Measurements from ENCODE around the gene ACMSD.

The ACMSD gene

DNA sequence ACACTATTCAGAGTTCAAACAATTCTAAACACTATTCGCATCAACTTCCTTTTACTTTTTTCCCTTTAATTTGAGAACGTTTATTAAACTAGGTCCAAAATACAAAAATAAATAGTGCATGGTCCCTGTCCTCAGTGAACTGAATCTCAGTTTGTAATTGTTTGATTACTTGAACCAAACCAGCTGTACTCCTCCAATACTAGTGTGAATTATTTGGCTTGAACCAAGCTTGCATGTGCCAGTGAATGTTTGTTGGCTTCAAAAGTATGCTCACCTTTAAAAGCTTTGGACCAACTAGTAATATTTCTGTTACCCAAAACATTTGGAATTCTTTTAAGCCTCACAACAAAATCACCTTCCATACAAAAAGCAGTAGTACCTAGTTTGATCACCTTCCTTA, 95.7 kb downstream of the ACMSD start:
- Histone ChIP-seq H3K9me3 (ENCODE audit: control insufficient read depth in 2 of 2, low read length in 2 of 2) (no peaks in the 10 kb centered on the region), H3K4me3 (ENCODE audit: low read length in 2 of 2) (no peak overlapping the region), H3K27me3 (ENCODE audit: control insufficient read depth in 2 of 2, insufficient read depth in 2 of 2, low read length in 2 of 2) (no peaks in the 10 kb centered on the region), H3K36me3 (ENCODE audit: control insufficient read depth in 2 of 2, insufficient read depth in 2 of 2, low read length in 2 of 2) (peaks cover 11 to 24% of the 10 kb centered on the region in 2 donors), H3K27ac (ENCODE audit: low read depth in 2 of 2, low read length in 2 of 2) (no peak overlapping the region), H3K9ac (ENCODE audit: low read depth in 1 of 2, low read length in 2 of 2) (no peak overlapping the region), H3K4me1 (ENCODE audit: control insufficient read depth in 2 of 2, insufficient read depth in 2 of 2, low read length in 2 of 2) (peaks cover 2 to 9% of the 10 kb centered on the region in 2 donors)

DNA sequence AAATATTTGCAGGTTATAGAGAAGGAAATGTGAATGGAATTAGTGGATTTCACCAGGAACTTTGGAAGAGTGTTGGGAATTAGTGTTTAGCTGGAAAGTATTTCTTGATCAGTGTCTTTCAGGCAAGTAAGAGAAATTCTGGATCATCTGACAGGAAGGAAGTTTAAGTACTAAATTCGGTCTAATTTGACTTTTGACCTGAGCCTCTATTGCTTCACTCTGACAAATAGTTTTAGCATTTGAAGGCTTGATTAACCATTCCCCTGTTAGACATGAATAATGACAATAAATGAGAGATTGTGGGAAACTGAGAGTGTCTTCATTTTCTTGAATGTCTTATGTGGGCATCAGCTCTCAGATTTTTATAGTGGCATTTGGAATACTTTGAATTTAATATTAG, 96.2 kb downstream of the ACMSD start:
- Histone ChIP-seq H3K27ac (ENCODE audit: low read depth in 2 of 2, low read length in 2 of 2) (no peak overlapping the region), H3K4me3 (ENCODE audit: low read length in 2 of 2) (no peak overlapping the region), H3K9ac (ENCODE audit: low read depth in 1 of 2, low read length in 2 of 2) (no peak overlapping the region), H3K36me3 (ENCODE audit: control insufficient read depth in 2 of 2, insufficient read depth in 2 of 2, low read length in 2 of 2) (peaks cover 13 to 26% of the 10 kb centered on the region in 2 donors), H3K9me3 (ENCODE audit: control insufficient read depth in 2 of 2, low read length in 2 of 2) (no peaks in the 10 kb centered on the region), H3K27me3 (ENCODE audit: control insufficient read depth in 2 of 2, insufficient read depth in 2 of 2, low read length in 2 of 2) (no peaks in the 10 kb centered on the region), H3K4me1 (ENCODE audit: control insufficient read depth in 2 of 2, insufficient read depth in 2 of 2, low read length in 2 of 2) (peaks cover 2 to 9% of the 10 kb centered on the region in 2 donors)

DNA sequence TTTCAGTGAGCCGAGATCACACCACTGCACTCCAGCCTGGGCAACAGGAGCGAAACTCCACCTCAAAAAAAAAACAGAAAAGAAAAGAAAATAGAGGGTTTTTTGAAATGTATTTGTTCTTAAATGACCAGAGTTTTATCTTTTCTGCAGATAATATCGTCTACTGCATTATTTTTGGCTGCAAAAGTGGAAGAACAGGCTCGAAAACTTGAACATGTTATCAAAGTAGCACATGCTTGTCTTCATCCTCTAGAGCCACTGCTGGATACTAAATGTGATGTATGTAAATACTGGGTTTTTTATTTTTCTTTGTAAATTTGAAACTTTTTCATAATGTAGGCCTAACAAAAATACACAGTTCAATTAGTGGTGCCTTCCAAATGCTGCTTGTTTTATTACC, 98.3 kb downstream of the ACMSD start:
- Histone ChIP-seq H3K4me1 (ENCODE audit: control insufficient read depth in 2 of 2, insufficient read depth in 2 of 2, low read length in 2 of 2) (peaks cover 2 to 9% of the 10 kb centered on the region in 2 donors), H3K36me3 (ENCODE audit: control insufficient read depth in 2 of 2, insufficient read depth in 2 of 2, low read length in 2 of 2) (peaks cover 27 to 40% of the 10 kb centered on the region in 2 donors), H3K27ac (ENCODE audit: low read depth in 2 of 2, low read length in 2 of 2) (no peak overlapping the region), H3K9me3 (ENCODE audit: control insufficient read depth in 2 of 2, low read length in 2 of 2) (no peaks in the 10 kb centered on the region), H3K27me3 (ENCODE audit: control insufficient read depth in 2 of 2, insufficient read depth in 2 of 2, low read length in 2 of 2) (no peaks in the 10 kb centered on the region), H3K9ac (ENCODE audit: low read depth in 1 of 2, low read length in 2 of 2) (no peak overlapping the region), H3K4me3 (ENCODE audit: low read length in 2 of 2) (no peak overlapping the region)

DNA sequence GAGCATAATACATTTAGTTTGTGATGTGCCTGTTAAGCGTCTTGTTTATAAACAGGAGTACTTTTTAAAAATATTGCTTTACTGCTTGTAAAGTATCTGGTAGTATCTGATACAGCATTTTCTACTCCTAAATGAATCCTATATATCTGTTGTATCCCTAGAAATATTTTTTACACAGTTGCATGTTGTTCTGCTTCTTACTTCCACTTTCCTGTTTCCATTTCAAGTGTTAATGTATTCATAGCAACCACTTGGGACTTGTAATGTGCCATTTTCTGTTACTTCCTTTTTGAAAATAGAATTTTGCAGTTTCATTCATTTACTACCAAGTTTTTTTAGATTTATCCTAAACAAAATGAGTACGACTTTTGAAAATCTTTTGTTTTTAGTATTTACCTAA, 105.1 kb downstream of the ACMSD start:
- Histone ChIP-seq H3K27ac (ENCODE audit: low read depth in 2 of 2, low read length in 2 of 2) (no peak overlapping the region), H3K9me3 (ENCODE audit: control insufficient read depth in 2 of 2, low read length in 2 of 2) (no peaks in the 10 kb centered on the region), H3K27me3 (ENCODE audit: control insufficient read depth in 2 of 2, insufficient read depth in 2 of 2, low read length in 2 of 2) (no peaks in the 10 kb centered on the region), H3K4me3 (ENCODE audit: low read length in 2 of 2) (no peak overlapping the region), H3K4me1 (ENCODE audit: control insufficient read depth in 2 of 2, insufficient read depth in 2 of 2, low read length in 2 of 2) (no peaks in the 10 kb centered on the region), H3K36me3 (ENCODE audit: control insufficient read depth in 2 of 2, insufficient read depth in 2 of 2, low read length in 2 of 2) (peaks cover 40 to 45% of the 10 kb centered on the region in 2 donors), H3K9ac (ENCODE audit: low read depth in 1 of 2, low read length in 2 of 2) (no peak overlapping the region)

DNA sequence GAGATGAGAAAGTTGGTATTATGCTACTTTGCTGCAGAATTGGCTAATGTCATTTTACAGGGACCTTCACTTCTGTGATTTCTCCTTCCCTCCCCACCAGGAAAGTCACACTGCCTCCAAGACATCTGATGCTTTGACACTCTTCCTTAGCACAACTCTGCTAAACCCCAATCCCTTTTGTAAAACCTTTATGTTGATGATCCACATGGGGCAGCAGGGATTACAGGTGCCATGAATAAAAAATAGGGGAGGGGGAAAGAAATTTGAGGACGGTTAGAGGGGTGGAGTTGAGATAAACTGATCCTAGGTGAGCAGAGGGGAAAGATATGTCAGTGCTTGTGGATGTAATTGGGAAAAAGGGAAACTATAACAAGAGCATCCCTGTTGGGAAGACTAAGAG, 106.6 kb downstream of the ACMSD start:
- H3K36me3 ChIP-seq (ENCODE audit: control insufficient read depth in 2 of 2, insufficient read depth in 2 of 2, low read length in 2 of 2): peaks cover 29 to 33% of the 10 kb centered on the region in 2 donors
- no peak overlapping the region for H3K4me3 ChIP-seq (ENCODE audit: low read length in 2 of 2)
- no peaks in the 10 kb centered on the region for H3K9me3 ChIP-seq (ENCODE audit: control insufficient read depth in 2 of 2, low read length in 2 of 2)
- H3K27me3 ChIP-seq (ENCODE audit: control insufficient read depth in 2 of 2, insufficient read depth in 2 of 2, low read length in 2 of 2): no peaks in the 10 kb centered on the region
- H3K4me1 ChIP-seq (ENCODE audit: control insufficient read depth in 2 of 2, insufficient read depth in 2 of 2, low read length in 2 of 2): peaks cover 0 to 2% of the 10 kb centered on the region in 2 donors
- no peak overlapping the region for H3K9ac ChIP-seq (ENCODE audit: low read depth in 1 of 2, low read length in 2 of 2)
- H3K27ac ChIP-seq (ENCODE audit: low read depth in 2 of 2, low read length in 2 of 2): no peak overlapping the region

DNA sequence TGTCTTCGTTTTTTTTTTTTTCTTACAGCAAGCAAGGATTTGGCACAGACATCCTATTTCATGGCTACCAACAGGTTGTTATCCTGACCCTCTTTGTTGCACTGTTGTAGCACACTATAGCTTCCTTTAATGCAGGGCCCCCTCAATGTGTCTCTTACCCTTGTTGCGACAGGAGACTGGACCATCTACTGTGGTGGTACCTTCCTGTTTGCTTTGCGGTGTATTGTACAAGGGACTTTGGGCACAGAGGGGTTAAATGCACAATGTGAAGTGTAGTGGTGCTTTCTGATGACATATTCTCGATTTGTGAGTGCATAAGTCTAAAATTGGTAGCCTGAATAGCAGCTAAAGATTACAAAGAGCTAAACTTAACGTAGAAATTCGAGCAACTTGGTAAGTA, 107.7 kb downstream of the ACMSD start:
- H3K27ac ChIP-seq (ENCODE audit: low read depth in 2 of 2, low read length in 2 of 2): no peak overlapping the region
- H3K36me3 ChIP-seq (ENCODE audit: control insufficient read depth in 2 of 2, insufficient read depth in 2 of 2, low read length in 2 of 2): peaks cover 23 to 24% of the 10 kb centered on the region in 2 donors
- H3K4me3 ChIP-seq (ENCODE audit: low read length in 2 of 2): no peak overlapping the region
- no peak overlapping the region for H3K9ac ChIP-seq (ENCODE audit: low read depth in 1 of 2, low read length in 2 of 2)
- no peaks in the 10 kb centered on the region for H3K27me3 ChIP-seq (ENCODE audit: control insufficient read depth in 2 of 2, insufficient read depth in 2 of 2, low read length in 2 of 2)
- H3K9me3 ChIP-seq (ENCODE audit: control insufficient read depth in 2 of 2, low read length in 2 of 2): no peaks in the 10 kb centered on the region
- H3K4me1 ChIP-seq (ENCODE audit: control insufficient read depth in 2 of 2, insufficient read depth in 2 of 2, low read length in 2 of 2): peaks cover 0 to 8% of the 10 kb centered on the region in 2 donors

DNA sequence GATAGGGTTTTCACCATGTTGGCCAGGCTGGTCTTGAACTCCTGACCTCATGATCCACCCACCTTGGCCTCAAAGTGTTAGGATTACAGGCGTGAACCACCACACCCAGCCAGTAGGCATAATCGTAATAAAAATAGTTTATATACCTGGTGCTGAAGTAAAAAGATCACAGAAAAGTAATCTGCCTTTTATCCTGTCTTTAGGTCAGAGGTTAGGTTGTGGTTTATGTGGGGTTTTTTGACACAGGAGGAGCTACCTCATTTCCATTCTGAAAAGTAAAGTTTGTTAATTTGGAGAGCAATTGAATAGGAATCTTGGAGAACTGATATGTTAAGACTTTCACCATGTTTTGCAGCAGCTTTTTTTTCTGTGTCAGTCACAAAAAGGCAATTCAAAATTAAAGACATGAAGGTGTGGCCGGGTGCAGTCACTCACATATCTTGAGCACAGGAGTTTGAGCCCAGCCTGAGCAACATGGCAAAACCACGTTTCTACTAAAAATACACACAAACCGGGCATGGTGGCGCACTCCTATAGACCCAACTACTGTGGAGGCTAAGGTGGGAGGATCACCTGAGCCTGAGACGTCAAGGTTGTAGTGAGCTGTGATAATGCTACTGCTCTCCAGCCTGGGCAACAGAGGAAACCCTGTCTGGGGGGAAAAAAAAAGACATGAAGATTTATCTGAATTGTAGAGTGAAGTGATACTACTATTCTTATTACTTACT, 111.7 kb downstream of the ACMSD start:
- Histone ChIP-seq H3K36me3 (ENCODE audit: control insufficient read depth in 2 of 2, insufficient read depth in 2 of 2, low read length in 2 of 2) (peaks cover 36 to 42% of the 10 kb centered on the region in 2 donors), H3K9ac (ENCODE audit: low read depth in 1 of 2, low read length in 2 of 2) (no peak overlapping the region), H3K27ac (ENCODE audit: low read depth in 2 of 2, low read length in 2 of 2) (peak overlapping the region; percentile 54 to 57), H3K4me3 (ENCODE audit: low read length in 2 of 2) (no peak overlapping the region), H3K27me3 (ENCODE audit: control insufficient read depth in 2 of 2, insufficient read depth in 2 of 2, low read length in 2 of 2) (no peaks in the 10 kb centered on the region), H3K9me3 (ENCODE audit: control insufficient read depth in 2 of 2, low read length in 2 of 2) (no peaks in the 10 kb centered on the region), H3K4me1 (ENCODE audit: control insufficient read depth in 2 of 2, insufficient read depth in 2 of 2, low read length in 2 of 2) (peaks cover 0 to 9% of the 10 kb centered on the region in 2 donors)

DNA sequence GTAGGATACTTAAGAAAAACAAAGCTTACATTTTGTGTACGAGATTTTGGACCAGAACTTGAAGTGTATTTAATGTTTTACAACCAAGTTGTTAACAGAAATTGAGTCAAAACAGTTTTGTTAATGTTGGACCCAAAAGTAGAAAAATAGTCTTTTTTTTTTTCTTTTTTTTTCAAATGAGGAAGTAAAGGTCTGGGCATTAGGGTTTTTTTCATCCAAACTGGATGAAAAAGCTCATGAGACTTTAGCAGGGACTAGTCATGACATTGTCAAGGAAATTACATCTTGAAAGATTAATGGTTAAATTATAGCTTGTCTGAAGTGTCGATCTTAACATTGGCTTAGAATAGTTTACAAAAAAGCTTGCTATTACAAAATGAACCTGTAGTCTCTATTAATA, 112.5 kb downstream of the ACMSD start:
- peak overlapping the region in 1 of 2 donors; percentile 54 for H3K27ac ChIP-seq (ENCODE audit: low read depth in 2 of 2, low read length in 2 of 2)
- peaks cover 34 to 40% of the 10 kb centered on the region in 2 donors for H3K36me3 ChIP-seq (ENCODE audit: control insufficient read depth in 2 of 2, insufficient read depth in 2 of 2, low read length in 2 of 2)
- H3K27me3 ChIP-seq (ENCODE audit: control insufficient read depth in 2 of 2, insufficient read depth in 2 of 2, low read length in 2 of 2): no peaks in the 10 kb centered on the region
- no peak overlapping the region for H3K9ac ChIP-seq (ENCODE audit: low read depth in 1 of 2, low read length in 2 of 2)
- no peaks in the 10 kb centered on the region for H3K9me3 ChIP-seq (ENCODE audit: control insufficient read depth in 2 of 2, low read length in 2 of 2)
- no peak overlapping the region for H3K4me3 ChIP-seq (ENCODE audit: low read length in 2 of 2)
- peaks cover 0 to 13% of the 10 kb centered on the region in 2 donors for H3K4me1 ChIP-seq (ENCODE audit: control insufficient read depth in 2 of 2, insufficient read depth in 2 of 2, low read length in 2 of 2)
